GM23248 (cell line): ENCODE results near the gene S100B. TPM values are rescaled to one million over a fixed set of nuclear protein-coding genes. Genes with fewer than 3 reads are reported as not detected.

Source experiments
- DNase-seq: peaks from one replicate; pipeline ENCODE4 v3.0.0-alpha.2; 2015
- H2AFZ ChIP-seq: fragments of 200-600 bp; sonication (generic); 2 replicates; pipeline ENCODE4 v1.6.1; 2016; ENCODE audit warnings: antibody characterized with exemption
- H3F3A ChIP-seq: fragments of 200-600 bp; sonication (generic); 2 replicates; pipeline ENCODE4 v1.6.1; 2016; ENCODE audit warnings: mild to moderate bottlenecking, antibody characterized with exemption, mixed run types; ENCODE audit not compliant: insufficient read depth
- H3K27ac ChIP-seq: fragments of 200-600 bp; sonication (generic); 2 replicates; pipeline ENCODE4 v1.5.1; 2016; ENCODE audit warnings: mild to moderate bottlenecking
- H3K27me3 ChIP-seq: fragments of 200-600 bp; sonication (generic); replicated peaks from 2 replicates; pipeline ENCODE4 v1.6.1; 2016; ENCODE audit warnings: mild to moderate bottlenecking; ENCODE audit not compliant: insufficient read depth
- H3K36me3 ChIP-seq: fragments of 200-600 bp; sonication (generic); 2 replicates; pipeline ENCODE4 v1.6.1; 2016; ENCODE audit warnings: low read depth, mild to moderate bottlenecking
- H3K4me1 ChIP-seq: fragments of 200-600 bp; sonication (generic); 2 replicates; pipeline ENCODE4 v1.6.1; 2016; ENCODE audit warnings: mild to moderate bottlenecking; ENCODE audit not compliant: insufficient read depth
- H3K4me2 ChIP-seq: fragments of 200-600 bp; sonication (generic); one replicate; pipeline ENCODE4 v1.6.1; 2016; ENCODE audit warnings: mild to moderate bottlenecking; ENCODE audit not compliant: unreplicated experiment
- H3K4me3 ChIP-seq: fragments of 200-600 bp; sonication (generic); 2 replicates; pipeline ENCODE4 v1.5.1; 2016; ENCODE audit warnings: mild to moderate bottlenecking
- H3K79me2 ChIP-seq: fragments of 200-600 bp; sonication (generic); 2 replicates; pipeline ENCODE4 v1.6.1; 2016; ENCODE audit warnings: mild to moderate bottlenecking; ENCODE audit not compliant: insufficient read depth
- H3K9ac ChIP-seq: fragments of 200-600 bp; sonication (generic); 2 replicates; pipeline ENCODE4 v1.6.1; 2016; ENCODE audit warnings: mild to moderate bottlenecking
- H3K9me2 ChIP-seq: fragments of 200-600 bp; sonication (generic); 2 replicates; pipeline ENCODE4 v1.6.1; 2016; ENCODE audit warnings: mixed run types, mild to moderate bottlenecking, moderate library complexity; ENCODE audit not compliant: insufficient read depth
- H3K9me3 ChIP-seq: fragments of 200-600 bp; sonication (generic); one replicate; pipeline ENCODE4 v1.6.1; 2017; ENCODE audit warnings: low read depth
- H4K20me1 ChIP-seq: fragments of 200-600 bp; sonication (generic); 2 replicates; pipeline ENCODE4 v1.6.0; 2016; ENCODE audit not compliant: insufficient read depth
- EZH2 ChIP-seq: fragments of 200-600 bp; sonication (generic); IDR thresholded peaks from 2 replicates; pipeline ENCODE4 v1.6.1; 2018; ENCODE audit warnings: antibody characterized with exemption, mild to moderate bottlenecking; ENCODE audit not compliant: insufficient read depth, poor library complexity, severe bottlenecking
- EZH2phosphoT487 ChIP-seq: fragments of 200-600 bp; sonication (generic); IDR thresholded peaks from 2 replicates; pipeline ENCODE4 v1.6.1; 2018; ENCODE audit warnings: antibody characterized with exemption, moderate library complexity, mild to moderate bottlenecking, low read depth; ENCODE audit not compliant: insufficient read depth
- WGBS, 2 experiments: methylation state at CpG; one replicate each; pipeline ENCODE4 v1.1.6; 2015 to 2017; ENCODE audit warnings: low lambda C conversion rate in 2 of 2, low coverage in 1 of 2; ENCODE audit errors: missing lambda C conversion rate in 2 of 2; 5-methylcytosine and 5-hydroxymethylcytosine counted together
- in situ Hi-C: fragments of 300-500 bp; cut with MboI; formaldehyde crosslinking; loops from 2 replicates; pipeline ENCODE4 v1.15.0; 2020
- polyA plus RNA-seq: library from polyadenylated mRNA; unstranded; fragments of >200 nt; fragmentation: Nextera tagmentation; extraction: Ambion mirVana; gene quantifications from 2 replicates; pipeline ENCODE4 v1.2.1, GENCODE V29; 2016
- total RNA-seq: library from RNA; depleted of rRNA; stranded (reverse); fragments of >200 nt; shearing (Covaris generic); gene quantifications from 2 replicates; pipeline ENCODE4 v1.2.3, GENCODE V29; 2014

S100B gene
- total and polyA plus RNA-seq, 2 experiments from 2014 or later, result not detected

GRCh38 chr21:46605767-46606426, 1.0 kb upstream of the S100B start:
- Histone ChIP-seq H3K4me3 (no peak overlapping the region), H3K4me1 (no peaks in the 10 kb centered on the region), H3K9me3 (no peaks in the 10 kb centered on the region), H3F3A (no peaks in the 10 kb centered on the region), H2AFZ (no peak overlapping the region), H3K27me3 (peaks cover 12% of the 10 kb centered on the region), H4K20me1 (no peaks in the 10 kb centered on the region), H3K36me3 (no peaks in the 10 kb centered on the region), H3K9me2 (no peaks in the 10 kb centered on the region), H3K79me2 (no peaks in the 10 kb centered on the region), H3K4me2 (no peak overlapping the region), H3K27ac (no peak overlapping the region), H3K9ac (no peak overlapping the region)
- in situ Hi-C loops, result no loop called here
- WGBS, 2 experiments, result 75 to 77% methylated on average over 12 to 14 of the region's 14 CpGs
- TF ChIP-seq EZH2phosphoT487, result no peak
- TF ChIP-seq EZH2, result no peak
- DNase-seq, result no peak

GRCh38 chr21:46604329-46604974, 430 bp downstream of the S100B start:
- Histone ChIP-seq H2AFZ (no peak overlapping the region), H4K20me1 (no peaks in the 10 kb centered on the region), H3K79me2 (no peaks in the 10 kb centered on the region), H3K9ac (no peak overlapping the region), H3K36me3 (no peaks in the 10 kb centered on the region), H3K9me3 (no peaks in the 10 kb centered on the region), H3K4me3 (no peak overlapping the region), H3K4me2 (no peak overlapping the region), H3K9me2 (no peaks in the 10 kb centered on the region), H3K4me1 (peaks cover 2% of the 10 kb centered on the region), H3F3A (no peaks in the 10 kb centered on the region), H3K27ac (no peak overlapping the region), H3K27me3 (peaks cover 12% of the 10 kb centered on the region)
- in situ Hi-C loops, result no loop called here
- DNase-seq, result no peak
- 69 to 70% methylated on average over 9 of the region's 9 CpGs for WGBS, 2 experiments
- TF ChIP-seq EZH2phosphoT487 (no peak), EZH2 (no peak)

GRCh38 chr21:46603228-46603627, 1.7 kb downstream of the S100B start:
- in situ Hi-C loops, result no loop called here
- Histone ChIP-seq H3K9ac (no peak overlapping the region), H3K4me1 (peaks cover 13% of the 10 kb centered on the region), H3K4me3 (no peak overlapping the region), H4K20me1 (no peaks in the 10 kb centered on the region), H3F3A (no peaks in the 10 kb centered on the region), H3K9me2 (no peaks in the 10 kb centered on the region), H3K36me3 (no peaks in the 10 kb centered on the region), H3K4me2 (no peak overlapping the region), H3K9me3 (no peaks in the 10 kb centered on the region), H3K79me2 (no peaks in the 10 kb centered on the region), H3K27ac (no peak overlapping the region), H3K27me3 (peaks cover 6% of the 10 kb centered on the region; the same call in 1 of the 2 replicates), H2AFZ (no peak overlapping the region)
- peak; percentile 47 for DNase-seq
- TF ChIP-seq EZH2 (no peak), EZH2phosphoT487 (no peak)
- WGBS, 2 experiments, result 15 to 19% methylated on average over 6 to 9 of the region's 9 CpGs

GRCh38 chr21:46600978-46601377, 3.9 kb downstream of the S100B start:
- H3K4me3 ChIP-seq, result no peak overlapping the region

More at GRCh38 chr21:46600978-46601377, 3.9 kb downstream of the S100B start:
- in situ Hi-C loops, result no loop called here
- Histone ChIP-seq H4K20me1 (no peaks in the 10 kb centered on the region), H3K79me2 (no peaks in the 10 kb centered on the region), H3K9me2 (no peaks in the 10 kb centered on the region), H3K27ac (no peak overlapping the region), H2AFZ (no peak overlapping the region), H3K4me2 (no peak overlapping the region), H3K27me3 (no peaks in the 10 kb centered on the region), H3K9me3 (no peaks in the 10 kb centered on the region), H3F3A (no peaks in the 10 kb centered on the region), H3K9ac (no peak overlapping the region), H3K4me1 (peaks cover 13% of the 10 kb centered on the region), H3K36me3 (no peaks in the 10 kb centered on the region)
- 58 to 74% methylated on average over 9 of the region's 9 CpGs for WGBS, 2 experiments
- no peak for DNase-seq
- TF ChIP-seq EZH2 (no peak), EZH2phosphoT487 (no peak)
